IMR-90 (cell line): ENCODE measurements around the gene FOXA2. TPM values are rescaled to one million over a fixed set of nuclear protein-coding genes. Genes with fewer than 3 reads are reported as not detected.
"Not testable (repeated sequence)": the region's sequence is repeated elsewhere in the genome, so short reads cannot be mapped to it uniquely, and the experiment has no call there.

ENCODE experiments used
- ATAC-seq: fragments of 200-7000 bp; cut with Tn5 transposase; 2 replicates; pipeline ENCODE4 v1.9.1; 2020; ENCODE audit warnings: low read depth, mild to moderate bottlenecking, moderate library complexity
- BruUV-seq: library from RNA; stranded (reverse); fragments of 400-500 nt; replicated peaks from 2 replicates; lab custom pipeline; 2021; lab: Mats Ljungman, UMichigan
- CTCF ChIA-PET: fragments of 300-600 bp; formaldehyde crosslinking; extraction: SDS; loops from one replicate; lab custom pipeline; 2021; ENCODE audit warnings: antibody characterized with exemption; lab: Yijun Ruan, JAX
- POLR2A ChIA-PET: fragments of 300-600 bp; sonication (Branson Sonifier 250); formaldehyde crosslinking; loops from one replicate; lab custom pipeline; 2022; ENCODE audit warnings: antibody characterized with exemption; ENCODE audit not compliant: unreplicated experiment; lab: Charles Lee
- DNase-seq: peaks from one replicate; pipeline ENCODE4 v3.0.0; 2013
- H2AFZ ChIP-seq: replicated peaks from 2 replicates; pipeline ENCODE3; 2013; ENCODE audit warnings: low read length, mild to moderate bottlenecking; ENCODE audit not compliant: poor library complexity
- H2AK5ac ChIP-seq: 2 replicates; pipeline ENCODE4 v1.6.1; 2013; ENCODE audit warnings: low read depth, low read length, inconsistent platforms
- H2AK9ac ChIP-seq: replicated peaks from 2 replicates; pipeline ENCODE3; 2013; ENCODE audit warnings: mild to moderate bottlenecking, low read depth, low read length, moderate library complexity; ENCODE audit not compliant: poor library complexity
- H2BK120ac ChIP-seq: 2 replicates; pipeline ENCODE4 v1.6.1; 2013; ENCODE audit warnings: low read depth, low read length, inconsistent platforms
- H2BK15ac ChIP-seq: 3 replicates; pipeline ENCODE4 v1.6.1; 2013; ENCODE audit warnings: low read depth, low read length, inconsistent platforms
- H2BK20ac ChIP-seq: 2 replicates; pipeline ENCODE4 v1.6.1; 2013; ENCODE audit warnings: low read depth, mild to moderate bottlenecking, inconsistent platforms, low read length, moderate library complexity
- H2BK5ac ChIP-seq: 2 replicates; pipeline ENCODE4 v1.6.1; 2013; ENCODE audit warnings: mild to moderate bottlenecking, low read depth, low read length, inconsistent platforms; ENCODE audit not compliant: poor library complexity, severe bottlenecking
- H3K14ac ChIP-seq: replicated peaks from 2 replicates; pipeline ENCODE4 v1.6.1; 2013; ENCODE audit warnings: low read depth, low read length, inconsistent platforms
- H3K18ac ChIP-seq: 2 replicates; pipeline ENCODE4 v1.6.1; 2013; ENCODE audit warnings: low read depth, low read length, control low read depth
- H3K23ac ChIP-seq: 2 replicates; pipeline ENCODE4 v1.6.1; 2013; ENCODE audit warnings: low read depth, low read length, inconsistent platforms
- H3K27ac ChIP-seq: 2 replicates; pipeline ENCODE4 v1.5.1; 2013; ENCODE audit warnings: mild to moderate bottlenecking, control low read depth, low read length; ENCODE audit not compliant: insufficient read depth
- H3K27me3 ChIP-seq: 2 replicates; pipeline ENCODE4 v1.6.1; 2013; ENCODE audit warnings: low read length; ENCODE audit not compliant: control insufficient read depth, insufficient read depth
- H3K36me3 ChIP-seq: 2 replicates; pipeline ENCODE4 v1.6.1; 2013; ENCODE audit warnings: low read length, mixed read lengths; ENCODE audit not compliant: control insufficient read depth, insufficient read depth
- H3K4ac ChIP-seq: 2 replicates; pipeline ENCODE4 v1.6.1; 2013; ENCODE audit warnings: low read depth, low read length, inconsistent platforms
- H3K4me1 ChIP-seq: 2 replicates; pipeline ENCODE4 v1.6.1; 2013; ENCODE audit warnings: low read length, mixed read lengths; ENCODE audit not compliant: control insufficient read depth, insufficient read depth
- H3K4me2 ChIP-seq: 2 replicates; pipeline ENCODE4 v1.6.1; 2013; ENCODE audit warnings: low read depth, mild to moderate bottlenecking, control low read depth, low read length, moderate library complexity
- H3K4me3 ChIP-seq: 2 replicates; pipeline ENCODE4 v1.5.1; 2013; ENCODE audit warnings: low read depth, mild to moderate bottlenecking, control low read depth, low read length, moderate library complexity; ENCODE audit not compliant: insufficient read depth
- H3K56ac ChIP-seq: 2 replicates; pipeline ENCODE4 v1.6.1; 2013; ENCODE audit warnings: low read length, inconsistent platforms; ENCODE audit not compliant: insufficient read depth; ENCODE audit errors: extremely low read depth
- H3K79me1 ChIP-seq, 2 experiments: 2 replicates each; pipeline ENCODE4 v1.6.1; 2013; ENCODE audit warnings: low read length in 2 of 2, inconsistent platforms in 1 of 2, low read depth in 1 of 2
- H3K9ac ChIP-seq: 2 replicates; pipeline ENCODE4 v1.6.1; 2013; ENCODE audit warnings: low read depth, low read length, control low read depth
- H3K9me1 ChIP-seq: 2 replicates; pipeline ENCODE4 v1.6.1; 2013; ENCODE audit warnings: low read length, inconsistent platforms; ENCODE audit not compliant: insufficient read depth
- H3K9me3 ChIP-seq: 2 replicates; pipeline ENCODE4 v1.6.1; 2013; ENCODE audit warnings: low read length; ENCODE audit not compliant: control insufficient read depth, insufficient read depth
- H4K20me1 ChIP-seq: 2 replicates; pipeline ENCODE4 v1.6.1; 2013; ENCODE audit warnings: low read length, inconsistent platforms; ENCODE audit not compliant: insufficient read depth
- H4K5ac ChIP-seq: 2 replicates; pipeline ENCODE4 v1.6.1; 2013; ENCODE audit warnings: mild to moderate bottlenecking, low read depth, low read length, control low read depth
- H4K8ac ChIP-seq, 2 experiments: 2 replicates each; pipeline ENCODE4 v1.6.1; 2013; ENCODE audit warnings: low read depth in 2 of 2, low read length in 2 of 2, control low read depth in 1 of 2, inconsistent platforms in 1 of 2
- H4K91ac ChIP-seq: 2 replicates; pipeline ENCODE4 v1.6.1; 2013; ENCODE audit warnings: low read depth, low read length, inconsistent platforms; ENCODE audit not compliant: insufficient read depth
- WGBS, 2 experiments: methylation state at CpG; one replicate each; pipeline versions ENCODE4 v1.1.5 to v1.1.7; 2013; ENCODE audit warnings: missing lambda C conversion rate in 2 of 2; ENCODE audit not compliant: insufficient read length in 1 of 2; ENCODE audit errors: extremely low coverage in 2 of 2; 5-methylcytosine and 5-hydroxymethylcytosine counted together
- dilution Hi-C: fragments of 300-500 bp; cut with HindIII; formaldehyde crosslinking; loops from one replicate; pipeline ENCODE4 v1.14.3; 2018; ENCODE audit warnings: low sequenced_read_pairs; ENCODE audit not compliant: unreplicated experiment
- in situ Hi-C: fragments of 300-500 bp; cut with MboI; formaldehyde crosslinking; loops from 3 replicates; pipeline ENCODE4 v1.14.3; 2019; ENCODE audit warnings: low sequenced_read_pairs, inconsistent platforms, mixed read lengths
- intact Hi-C: fragments of 100-400 bp; cut with micrococcal nuclease; formaldehyde crosslinking; loops from 2 replicates; pipeline ENCODE4 v1.10.0; 2022
- polyA plus RNA-seq, 3 experiments: library from polyadenylated mRNA; depleted of rRNA; stranded (reverse); fragments of >200 nt; gene quantifications; 2 replicates each; pipeline ENCODE4 v1.2.3, GENCODE V29; 2012; ENCODE audit warnings: low replicate concordance in 1 of 3
- total RNA-seq: library from RNA; depleted of rRNA; stranded (reverse); fragments of >200 nt; gene quantifications from 2 replicates; pipeline ENCODE4 v1.2.3, GENCODE V29; 2012

Gene FOXA2
- total and polyA plus RNA-seq, 2 of the 4 experiments (the other 2 are of a cell fraction) = not detected

DNA sequence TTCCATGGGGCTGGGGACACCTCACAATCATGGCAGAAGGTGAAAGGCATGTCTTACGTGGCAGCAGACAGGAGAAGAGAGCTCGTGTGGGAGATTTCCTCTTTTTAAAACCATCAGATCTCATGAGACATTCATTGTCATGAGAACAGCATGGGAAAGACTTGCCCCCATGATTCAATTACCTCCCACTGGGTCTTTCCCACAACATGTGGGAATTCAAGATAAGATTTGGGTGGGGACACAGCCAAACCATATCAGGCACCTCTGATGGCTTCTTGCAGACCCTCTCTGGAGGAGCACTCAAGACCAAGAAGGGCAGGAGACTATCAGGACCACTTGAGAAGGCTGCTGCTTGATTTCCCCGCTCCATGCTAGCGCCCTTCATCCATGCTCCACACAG lies 33.9 kb downstream of the FOXA2 start:
- DNase-seq, H3K79me1 ChIP-seq, H3K4ac ChIP-seq, H4K8ac ChIP-seq, H3K14ac ChIP-seq, H2AFZ ChIP-seq, dilution Hi-C loops, H3K4me1 ChIP-seq, BruUV-seq, H3K4me3 ChIP-seq, H2BK5ac ChIP-seq, H3K23ac ChIP-seq, H3K9ac ChIP-seq, H2AK5ac ChIP-seq, H4K5ac ChIP-seq, H2BK15ac ChIP-seq, H3K18ac ChIP-seq, H4K91ac ChIP-seq, H3K27me3 ChIP-seq, intact Hi-C loops, in situ Hi-C loops, H3K27ac ChIP-seq, H3K56ac ChIP-seq, H2BK120ac ChIP-seq, H2BK20ac ChIP-seq, ATAC-seq, CTCF ChIA-PET, H2AK9ac ChIP-seq, H3K4me2 ChIP-seq, POLR2A ChIA-PET, H3K36me3 ChIP-seq, H3K9me3 ChIP-seq, H4K20me1 ChIP-seq, H3K9me1 ChIP-seq: not testable (repeated sequence)
- 72% methylated on average over 2 of the region's 4 CpGs; no CpG with 5 or more reads in 1 of the 2 experiments for WGBS, 2 experiments
